Testis (tissue), 2 donors: Measurements from ENCODE around the gene SREBF2.

ENCODE experiments used
- POLR2A ChIP-seq: fragments of 450-650 bp; IDR thresholded peaks from one replicate; pipeline ENCODE4 v1.6.1; 2017; ENCODE audit warnings: antibody characterized with exemption, mild to moderate bottlenecking, moderate library complexity
- TF ChIP-seq, protein P1 (sequence below), 3 experiments: fragments of 450-650 bp in 2 of 3; fragments of 200-600 bp in 1 of 3; sonication (generic) in 1 of 3; IDR thresholded peaks; one replicate each; pipeline ENCODE4 v1.5.1; 2016 to 2019; ENCODE audit warnings: antibody characterized with exemption in 3 of 3, mild to moderate bottlenecking in 2 of 3, moderate library complexity in 1 of 3

DNA sequence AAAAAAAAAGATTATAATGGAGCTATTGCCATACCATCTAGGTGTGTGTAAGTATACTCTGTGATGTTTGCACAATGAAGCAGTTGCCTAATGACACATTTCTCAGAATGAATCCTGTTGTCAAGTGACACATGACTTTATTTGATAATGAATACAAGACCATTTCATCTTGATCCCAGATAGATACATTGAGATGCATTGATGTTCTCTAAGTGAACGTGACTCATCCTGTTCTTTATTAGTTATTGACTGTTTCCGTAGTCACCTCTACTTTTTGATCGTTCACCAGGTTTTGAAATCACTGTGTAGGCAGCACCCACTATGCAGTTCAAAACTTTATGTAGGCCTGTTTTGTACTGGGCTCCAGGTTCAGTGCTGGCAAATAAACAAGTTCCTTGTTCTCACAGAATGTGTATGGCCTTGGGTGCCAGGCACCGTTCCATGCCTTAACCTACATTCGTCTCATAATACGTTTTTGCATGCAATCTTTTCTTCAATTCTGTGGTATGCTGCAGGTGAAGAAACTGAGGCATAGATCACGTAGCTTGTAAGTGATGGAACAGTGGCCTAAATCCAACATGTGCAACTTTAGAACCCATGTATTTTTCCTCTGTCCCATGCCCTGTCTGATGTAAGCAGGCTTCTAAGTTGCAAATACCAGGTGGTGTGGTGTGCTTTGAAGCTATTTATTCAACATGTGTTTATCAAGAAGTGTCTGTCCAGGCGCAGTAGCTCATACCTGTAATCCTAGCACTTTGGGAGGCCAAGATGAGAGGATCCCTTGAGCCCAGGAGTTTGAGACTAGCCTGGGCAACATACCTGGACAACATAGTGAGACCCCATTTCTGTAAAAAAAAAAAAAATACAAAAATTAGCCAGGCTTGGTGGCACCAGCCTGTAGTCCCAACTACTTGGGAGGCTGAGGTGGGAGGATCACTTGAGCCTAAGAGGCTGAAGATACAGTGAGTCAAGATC, 10.4 kb downstream of the SREBF2 start:
- TF ChIP-seq, protein P1, sequence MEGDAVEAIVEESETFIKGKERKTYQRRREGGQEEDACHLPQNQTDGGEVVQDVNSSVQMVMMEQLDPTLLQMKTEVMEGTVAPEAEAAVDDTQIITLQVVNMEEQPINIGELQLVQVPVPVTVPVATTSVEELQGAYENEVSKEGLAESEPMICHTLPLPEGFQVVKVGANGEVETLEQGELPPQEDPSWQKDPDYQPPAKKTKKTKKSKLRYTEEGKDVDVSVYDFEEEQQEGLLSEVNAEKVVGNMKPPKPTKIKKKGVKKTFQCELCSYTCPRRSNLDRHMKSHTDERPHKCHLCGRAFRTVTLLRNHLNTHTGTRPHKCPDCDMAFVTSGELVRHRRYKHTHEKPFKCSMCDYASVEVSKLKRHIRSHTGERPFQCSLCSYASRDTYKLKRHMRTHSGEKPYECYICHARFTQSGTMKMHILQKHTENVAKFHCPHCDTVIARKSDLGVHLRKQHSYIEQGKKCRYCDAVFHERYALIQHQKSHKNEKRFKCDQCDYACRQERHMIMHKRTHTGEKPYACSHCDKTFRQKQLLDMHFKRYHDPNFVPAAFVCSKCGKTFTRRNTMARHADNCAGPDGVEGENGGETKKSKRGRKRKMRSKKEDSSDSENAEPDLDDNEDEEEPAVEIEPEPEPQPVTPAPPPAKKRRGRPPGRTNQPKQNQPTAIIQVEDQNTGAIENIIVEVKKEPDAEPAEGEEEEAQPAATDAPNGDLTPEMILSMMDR (IDR thresholded peaks at IDR 0.05) = no peak
- no peak for TF ChIP-seq POLR2A
